Activated T-cell treated with anti-CD3 and anti-CD28 coated beads for 24 hours (primary cell): ENCODE results near the gene TRNAU1AP.
"Not testable (repeated sequence)": the region's sequence is repeated elsewhere in the genome, so short reads cannot be mapped to it uniquely, and the experiment has no call there.

ENCODE experiments used
- DNase-seq: peaks from one replicate; pipeline ENCODE4 v3.0.0-alpha.2; 2020; ENCODE audit warnings: low read depth

Gene TRNAU1AP

GRCh38 chr1:28577052-28577678, 24.3 kb downstream of the TRNAU1AP start:
- no peak for DNase-seq

GRCh38 chr1:28577738-28578536, 25.1 kb downstream of the TRNAU1AP start:
- no peak for DNase-seq

- DNase-seq: no peak
These were observed 25.9 kb downstream of the TRNAU1AP start for GRCh38 chr1:28578696-28579218.

- DNase-seq: no peak
These were observed 26.5 kb downstream of the TRNAU1AP start for GRCh38 chr1:28579401-28579800.

GRCh38 chr1:28580722-28581530, 28.0 kb downstream of the TRNAU1AP start:
- peak; percentile 35 for DNase-seq

- peak; percentile 90 for DNase-seq
These were observed 28.8 kb downstream of the TRNAU1AP start for GRCh38 chr1:28581531-28582247.

GRCh38 chr1:28582248-28582615, 29.3 kb downstream of the TRNAU1AP start:
- no peak for DNase-seq

GRCh38 chr1:28586585-28587391, 33.9 kb downstream of the TRNAU1AP start:
- not testable (repeated sequence) for DNase-seq

- no peak for DNase-seq
These were observed 38.9 kb downstream of the TRNAU1AP start, which contains the start of gene RAB42 for GRCh38 chr1:28591708-28592320. Gene RAB42, plus strand, starts transcription at chr1:28592265. Its CDS starts 247 bp downstream, at chr1:28592512.

GRCh38 chr1:28592321-28593071, 39.6 kb downstream of the TRNAU1AP start:
- no peak for DNase-seq

- not testable (repeated sequence) for DNase-seq
These were observed 41.1 kb downstream of the TRNAU1AP start for GRCh38 chr1:28593988-28594356.

GRCh38 chr1:28594686-28595411, 42.0 kb downstream of the TRNAU1AP start:
- DNase-seq: not testable (repeated sequence)

GRCh38 chr1:28595412-28596191, 42.7 kb downstream of the TRNAU1AP start:
- DNase-seq: no peak

- DNase-seq: not testable (repeated sequence)
These were observed 43.4 kb downstream of the TRNAU1AP start for GRCh38 chr1:28596276-28596675.

GRCh38 chr1:28601696-28602095, 48.8 kb downstream of the TRNAU1AP start:
- DNase-seq: no peak

GRCh38 chr1:28602536-28603439, 49.9 kb downstream of the TRNAU1AP start:
- no peak for DNase-seq

GRCh38 chr1:28604411-28604810, 51.5 kb downstream of the TRNAU1AP start:
- no peak for DNase-seq
